Measurements from ENCODE around the gene FTMT.

DNA sequence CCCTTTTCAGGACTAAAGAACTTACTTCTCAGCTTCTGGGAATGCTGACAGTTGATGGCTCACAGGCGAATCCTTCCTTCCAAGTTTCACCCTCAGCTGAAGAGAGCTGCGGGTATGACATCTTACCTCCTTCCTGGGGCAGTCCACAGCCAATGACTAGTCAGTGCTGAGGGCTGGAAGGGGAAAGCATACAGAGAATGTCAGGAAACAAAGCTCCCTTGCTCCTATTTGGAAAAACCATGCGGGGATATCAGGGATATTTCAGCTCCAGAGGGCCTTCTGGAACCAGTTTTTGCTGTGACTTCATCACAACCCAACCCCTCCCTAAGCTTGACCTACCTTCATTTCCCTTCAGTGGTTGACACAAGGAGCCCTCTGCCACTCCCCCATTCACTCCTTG, 15.7 kb downstream of the FTMT start:
- TF ChIP-seq, protein P1, sequence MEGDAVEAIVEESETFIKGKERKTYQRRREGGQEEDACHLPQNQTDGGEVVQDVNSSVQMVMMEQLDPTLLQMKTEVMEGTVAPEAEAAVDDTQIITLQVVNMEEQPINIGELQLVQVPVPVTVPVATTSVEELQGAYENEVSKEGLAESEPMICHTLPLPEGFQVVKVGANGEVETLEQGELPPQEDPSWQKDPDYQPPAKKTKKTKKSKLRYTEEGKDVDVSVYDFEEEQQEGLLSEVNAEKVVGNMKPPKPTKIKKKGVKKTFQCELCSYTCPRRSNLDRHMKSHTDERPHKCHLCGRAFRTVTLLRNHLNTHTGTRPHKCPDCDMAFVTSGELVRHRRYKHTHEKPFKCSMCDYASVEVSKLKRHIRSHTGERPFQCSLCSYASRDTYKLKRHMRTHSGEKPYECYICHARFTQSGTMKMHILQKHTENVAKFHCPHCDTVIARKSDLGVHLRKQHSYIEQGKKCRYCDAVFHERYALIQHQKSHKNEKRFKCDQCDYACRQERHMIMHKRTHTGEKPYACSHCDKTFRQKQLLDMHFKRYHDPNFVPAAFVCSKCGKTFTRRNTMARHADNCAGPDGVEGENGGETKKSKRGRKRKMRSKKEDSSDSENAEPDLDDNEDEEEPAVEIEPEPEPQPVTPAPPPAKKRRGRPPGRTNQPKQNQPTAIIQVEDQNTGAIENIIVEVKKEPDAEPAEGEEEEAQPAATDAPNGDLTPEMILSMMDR (IDR thresholded peaks at IDR 0.05 in 8 of 11, conservative IDR thresholded peaks at IDR 0.05 in 3 of 11), result no peak
- TF ChIP-seq POLR2A (IDR thresholded peaks at IDR 0.05), result no peak
